ENCODE data around the gene PLEKHG3. TPM values are rescaled to one million over a fixed set of nuclear protein-coding genes. Genes with fewer than 3 reads are reported as not detected.

Gene PLEKHG3
- total RNA-seq, 6 experiments from 2014 or later, result 6.0 to 11.7 (median 9.2) TPM

- Mint-ChIP-seq H3K27ac (no peak overlapping the region), H3K4me3 (no peak overlapping the region)
Observed at GRCh38 chr14:64765740-64766302, 61.6 kb downstream of the PLEKHG3 start.

DNA sequence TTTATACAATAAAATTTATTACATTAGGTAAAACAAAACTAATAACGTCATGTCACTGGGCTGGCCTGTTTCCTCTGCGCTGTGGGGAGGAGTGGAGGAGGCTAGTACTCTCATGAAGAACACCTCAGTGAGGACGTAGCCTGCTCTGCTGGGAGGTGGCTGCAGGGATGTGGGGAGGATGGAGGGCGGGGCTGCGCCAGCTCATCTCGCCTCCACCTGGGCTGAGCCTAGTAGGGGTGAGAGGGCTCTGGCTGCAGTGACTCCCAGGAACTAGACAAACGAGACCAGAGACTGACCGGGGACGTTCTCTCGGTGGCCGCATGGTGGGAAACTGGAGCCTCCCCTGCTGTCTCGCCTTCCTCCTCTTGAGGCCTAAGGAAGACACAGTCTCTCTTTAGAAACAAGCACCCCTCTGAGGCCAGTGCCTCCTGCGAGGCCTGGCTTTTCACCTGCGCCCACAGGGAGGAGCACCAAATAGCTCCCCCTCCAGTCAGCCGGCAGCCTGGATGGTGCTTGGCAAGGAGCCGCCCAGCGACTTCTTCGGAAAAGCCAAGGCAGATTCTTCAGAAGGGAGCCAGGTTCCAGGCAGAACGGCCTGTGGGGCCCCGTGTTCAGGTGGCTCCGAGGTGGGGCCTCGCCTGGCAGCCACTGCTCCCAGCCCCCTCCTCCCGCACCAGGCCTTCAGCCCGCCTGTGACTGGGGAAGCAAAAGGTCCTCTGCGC, 62.4 kb downstream of the PLEKHG3 start:
- Mint-ChIP-seq H3K9me3 (no peaks in the 10 kb centered on the region), H3K4me3 (no peak overlapping the region), H3K36me3 (ENCODE audit: low read depth) (no peaks in the 10 kb centered on the region), H3K4me1 (ENCODE audit: low read depth) (peaks cover 28% of the 10 kb centered on the region), H3K27me3 (ENCODE audit: insufficient read depth) (no peaks in the 10 kb centered on the region; the same call in 1 of the 2 replicates), H3K27ac (no peak overlapping the region)
- DNase-seq, result no peak
- TF ChIP-seq, protein P1, sequence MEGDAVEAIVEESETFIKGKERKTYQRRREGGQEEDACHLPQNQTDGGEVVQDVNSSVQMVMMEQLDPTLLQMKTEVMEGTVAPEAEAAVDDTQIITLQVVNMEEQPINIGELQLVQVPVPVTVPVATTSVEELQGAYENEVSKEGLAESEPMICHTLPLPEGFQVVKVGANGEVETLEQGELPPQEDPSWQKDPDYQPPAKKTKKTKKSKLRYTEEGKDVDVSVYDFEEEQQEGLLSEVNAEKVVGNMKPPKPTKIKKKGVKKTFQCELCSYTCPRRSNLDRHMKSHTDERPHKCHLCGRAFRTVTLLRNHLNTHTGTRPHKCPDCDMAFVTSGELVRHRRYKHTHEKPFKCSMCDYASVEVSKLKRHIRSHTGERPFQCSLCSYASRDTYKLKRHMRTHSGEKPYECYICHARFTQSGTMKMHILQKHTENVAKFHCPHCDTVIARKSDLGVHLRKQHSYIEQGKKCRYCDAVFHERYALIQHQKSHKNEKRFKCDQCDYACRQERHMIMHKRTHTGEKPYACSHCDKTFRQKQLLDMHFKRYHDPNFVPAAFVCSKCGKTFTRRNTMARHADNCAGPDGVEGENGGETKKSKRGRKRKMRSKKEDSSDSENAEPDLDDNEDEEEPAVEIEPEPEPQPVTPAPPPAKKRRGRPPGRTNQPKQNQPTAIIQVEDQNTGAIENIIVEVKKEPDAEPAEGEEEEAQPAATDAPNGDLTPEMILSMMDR (IDR thresholded peaks at IDR 0.05), result no peak

More at GRCh38 chr14:64765740-64766302, 61.6 kb downstream of the PLEKHG3 start:
- no peaks in the 10 kb centered on the region for H3K9me3 Mint-ChIP-seq
- no peaks in the 10 kb centered on the region for H3K36me3 Mint-ChIP-seq (ENCODE audit: low read depth)
- no peaks in the 10 kb centered on the region; the same call in 1 of the 2 replicates for H3K27me3 Mint-ChIP-seq (ENCODE audit: insufficient read depth)
- peaks cover 36% of the 10 kb centered on the region for H3K4me1 Mint-ChIP-seq (ENCODE audit: low read depth)
- TF ChIP-seq, protein P1 (IDR thresholded peaks at IDR 0.05), result no peak
- DNase-seq, result no peak

DNA sequence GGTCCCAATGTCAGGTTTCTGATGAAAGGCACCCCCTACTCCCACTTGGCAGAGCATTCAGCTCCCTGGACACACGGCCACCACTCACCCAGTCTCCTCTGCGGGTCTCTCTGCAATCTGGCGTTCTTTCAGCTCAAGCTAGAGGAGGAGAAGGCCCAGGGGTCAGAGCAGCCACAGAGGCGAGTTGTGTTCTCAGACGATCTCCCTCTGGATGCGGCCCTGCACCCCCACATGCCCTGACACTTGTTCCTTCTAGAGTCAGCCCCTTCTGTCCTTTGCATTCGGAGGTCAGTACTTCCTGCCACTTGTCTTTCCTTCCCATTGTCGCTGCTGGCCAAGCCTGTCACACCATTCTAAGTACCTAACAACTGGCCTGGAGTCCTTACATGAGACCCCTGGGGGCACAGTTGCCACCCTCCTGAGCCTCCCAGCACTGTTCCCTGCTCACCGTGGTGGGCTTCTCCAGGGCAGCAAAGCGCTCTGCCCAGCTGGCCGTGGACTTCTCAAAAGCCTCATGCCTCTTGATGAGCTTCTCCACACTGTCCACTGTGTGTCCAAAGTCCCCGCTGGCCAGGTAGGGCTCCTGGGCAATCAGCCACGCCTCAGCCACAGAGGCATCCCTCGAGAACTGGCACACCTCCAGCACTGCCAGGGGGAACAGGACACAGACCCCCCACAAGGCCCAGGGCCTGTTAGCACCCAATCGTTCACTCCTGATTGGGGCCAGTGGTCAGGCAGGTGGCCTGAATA, 63.2 kb downstream of the PLEKHG3 start:
- no peak overlapping the region for H3K27ac Mint-ChIP-seq
- H3K27me3 Mint-ChIP-seq (ENCODE audit: insufficient read depth), result no peaks in the 10 kb centered on the region; the same call in 1 of the 2 replicates
- H3K9me3 Mint-ChIP-seq, result no peaks in the 10 kb centered on the region

GRCh38 chr14:64768401-64769095, 64.3 kb downstream of the PLEKHG3 start:
- Mint-ChIP-seq H3K4me1 (ENCODE audit: low read depth) (peaks cover 12% of the 10 kb centered on the region), H3K4me3 (no peak overlapping the region), H3K27ac (no peak overlapping the region), H3K27me3 (ENCODE audit: insufficient read depth) (no peaks in the 10 kb centered on the region; the same call in 1 of the 2 replicates), H3K9me3 (no peaks in the 10 kb centered on the region), H3K36me3 (ENCODE audit: low read depth) (no peaks in the 10 kb centered on the region)
- TF ChIP-seq, protein P1 (IDR thresholded peaks at IDR 0.05), result no peak
- no peak for DNase-seq

More for the DNA sequence above, 63.2 kb downstream of the PLEKHG3 start:
- TF ChIP-seq, protein P1 (IDR thresholded peaks at IDR 0.05), result no peak
- DNase-seq, result no peak
- H3K36me3 Mint-ChIP-seq (ENCODE audit: low read depth), result no peaks in the 10 kb centered on the region
- H3K4me1 Mint-ChIP-seq (ENCODE audit: low read depth), result peaks cover 20% of the 10 kb centered on the region
- H3K4me3 Mint-ChIP-seq, result no peak overlapping the region
